Fibroblast of mammary gland (primary cell): ENCODE measurements around the gene TARDBP.
"Not testable (repeated sequence)": the region's sequence is repeated elsewhere in the genome, so short reads cannot be mapped to it uniquely, and the experiment has no call there.

ENCODE experiments used
- DNase-seq: peaks from one replicate; pipeline ENCODE4 v3.0.0-alpha.2; 2010; ENCODE audit warnings: low read depth
- H3K4me3 ChIP-seq: 2 replicates; pipeline ENCODE4 v1.5.1; 2011; ENCODE audit warnings: low read depth, mild to moderate bottlenecking, low read length, moderate library complexity; ENCODE audit not compliant: control insufficient read depth
- CTCF ChIP-seq: conservative IDR thresholded peaks from 2 replicates; pipeline ENCODE4 v1.5.1; 2011; ENCODE audit warnings: low read depth, low read length, inconsistent platforms; ENCODE audit not compliant: control insufficient read depth, insufficient read depth

The TARDBP gene

DNA sequence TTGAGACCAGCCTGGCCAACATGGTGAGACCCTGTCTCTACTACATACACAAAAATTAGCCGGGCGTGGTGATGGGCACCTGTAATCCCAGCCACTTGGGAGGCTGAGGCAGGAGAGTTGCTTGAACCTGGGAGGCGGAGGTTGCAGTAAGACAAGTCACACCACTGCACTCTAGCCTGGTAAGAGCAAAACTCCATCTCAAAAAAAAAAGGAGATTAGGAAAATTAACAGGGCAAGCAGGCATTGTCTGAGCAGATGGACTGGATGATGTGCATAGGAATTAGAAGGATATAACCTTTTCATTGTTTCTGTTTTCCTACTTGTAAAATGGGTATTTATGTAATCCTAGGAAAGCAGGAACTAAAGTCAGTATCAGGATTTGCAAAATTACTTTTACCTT lies 15.6 kb downstream of the TARDBP start:
- no peak for TF ChIP-seq CTCF
- no peak for DNase-seq
- H3K4me3 ChIP-seq = no peak overlapping the region

GRCh38 chr1:11030865-11031264 lies 18.4 kb downstream of the TARDBP start:
- no peak for DNase-seq
- no peak overlapping the region for H3K4me3 ChIP-seq
- no peak for TF ChIP-seq CTCF

DNA sequence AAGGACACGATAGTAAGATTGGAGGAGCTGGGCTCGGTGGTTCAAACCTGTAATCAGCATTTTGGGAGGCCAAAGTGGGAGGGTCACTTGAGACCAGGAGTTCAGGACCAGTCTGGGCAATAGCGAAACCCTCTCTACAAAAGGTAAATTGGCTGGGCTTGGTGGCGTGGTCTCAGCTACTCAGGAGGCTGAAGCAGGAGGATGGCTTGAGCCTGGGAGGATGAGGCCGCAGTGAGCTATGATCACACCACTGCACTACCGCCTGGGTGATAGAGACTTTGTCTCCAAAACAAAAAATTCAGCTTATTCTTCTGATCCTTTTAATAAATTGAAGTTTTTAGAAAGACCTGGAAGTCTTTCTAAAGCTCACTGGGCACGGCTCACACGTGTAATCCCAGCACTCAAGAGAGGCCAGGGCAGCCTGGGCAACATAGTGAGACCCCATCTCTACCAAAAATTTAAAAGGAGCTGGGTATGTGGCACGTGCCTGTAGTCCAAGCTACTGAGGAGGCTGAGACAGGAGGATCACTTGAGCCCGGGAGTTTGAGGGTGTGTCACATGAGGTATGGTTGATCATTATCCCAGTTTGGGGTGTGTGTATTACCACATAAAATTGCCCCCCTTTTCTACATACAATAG lies 19.3 kb downstream of the TARDBP start:
- no peak overlapping the region for H3K4me3 ChIP-seq
- no peak for DNase-seq
- no peak for TF ChIP-seq CTCF

- H3K4me3 ChIP-seq, DNase-seq: not testable (repeated sequence)
Measured at GRCh38 chr1:11037019-11037739, 24.7 kb downstream of the TARDBP start.

- no peak overlapping the region for H3K4me3 ChIP-seq
- peak; percentile 99 for TF ChIP-seq CTCF
- peak; percentile 83 for DNase-seq
Measured at GRCh38 chr1:11037740-11038182, 25.3 kb downstream of the TARDBP start.

- TF ChIP-seq CTCF = no peak
- no peak overlapping the region for H3K4me3 ChIP-seq
- DNase-seq = no peak
Measured at GRCh38 chr1:11039351-11040104, 27.1 kb downstream of the TARDBP start.

DNA sequence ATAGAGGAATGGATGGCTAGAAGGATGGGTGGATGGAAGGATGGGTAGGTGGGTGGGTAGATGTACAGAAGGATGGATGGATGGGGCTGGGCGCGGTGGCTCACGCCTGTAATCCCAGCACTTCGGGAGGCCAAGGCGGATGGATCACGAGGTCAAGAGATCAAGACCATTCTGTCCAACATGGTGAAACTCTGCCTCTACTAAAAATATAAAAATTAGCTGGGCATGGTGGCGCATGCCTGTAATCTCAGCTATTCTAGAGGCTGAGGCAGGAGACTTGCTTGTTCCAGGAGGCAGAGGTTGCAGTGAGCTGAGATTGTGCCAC lies 27.6 kb downstream of the TARDBP start:
- not testable (repeated sequence) for H3K4me3 ChIP-seq, DNase-seq
